SU-DHL-6 (cell line): ENCODE data around the gene SGK2.

Experiments used
- H2AFZ ChIP-seq: fragments of 200-600 bp; sonication (generic); 2 replicates; pipeline ENCODE4 v1.6.1; 2014; ENCODE audit warnings: low read depth, mild to moderate bottlenecking, moderate library complexity, mixed read lengths, antibody characterized with exemption, low read length; ENCODE audit not compliant: severe bottlenecking
- H3F3A ChIP-seq: fragments of 200-600 bp; shearing (Covaris generic); 2 replicates; pipeline ENCODE4 v1.6.0; 2016; ENCODE audit warnings: antibody characterized with exemption, mild to moderate bottlenecking; ENCODE audit not compliant: insufficient read depth
- H3K27ac ChIP-seq: fragments of 200-600 bp; sonication (generic); 2 replicates; pipeline ENCODE4 v1.5.1; 2016; ENCODE audit warnings: low read depth, mild to moderate bottlenecking, low read length, moderate library complexity, mixed read lengths
- H3K27me3 ChIP-seq: fragments of 200-600 bp; sonication (generic), shearing (Covaris generic); 2 replicates; pipeline ENCODE4 v1.6.0; 2014; ENCODE audit warnings: mild to moderate bottlenecking, low read length
- H3K36me3 ChIP-seq: fragments of 200-600 bp; sonication (generic); 2 replicates; pipeline ENCODE4 v1.6.1; 2014; ENCODE audit warnings: mild to moderate bottlenecking, low read length, mixed read lengths
- H3K4me2 ChIP-seq: fragments of 300-600, 200-600 bp; shearing (Covaris generic), sonication (generic); 2 replicates; pipeline ENCODE4 v1.6.0; 2014; ENCODE audit warnings: low read length, low read depth, mild to moderate bottlenecking; ENCODE audit not compliant: poor library complexity, severe bottlenecking
- H3K4me3 ChIP-seq: fragments of 200-600 bp; sonication (generic); 2 replicates; pipeline ENCODE4 v1.5.1; 2014; ENCODE audit warnings: antibody characterized with exemption, low read length, mild to moderate bottlenecking, mixed read lengths; ENCODE audit not compliant: insufficient read depth, poor library complexity, severe bottlenecking
- H3K79me2 ChIP-seq: fragments of 200-600 bp; sonication (generic); 2 replicates; pipeline ENCODE4 v1.6.1; 2014; ENCODE audit warnings: mild to moderate bottlenecking, low read length, moderate library complexity; ENCODE audit not compliant: insufficient read depth
- H3K9ac ChIP-seq: fragments of 200-600 bp; sonication (generic); 2 replicates; pipeline ENCODE4 v1.7.0; 2014; ENCODE audit warnings: mild to moderate bottlenecking, low read length
- H3K9me2 ChIP-seq: fragments of 200-600 bp; sonication (generic); replicated peaks from 2 replicates; pipeline ENCODE4 v1.6.1; 2014; ENCODE audit warnings: low read length; ENCODE audit not compliant: insufficient read depth
- H3K9me3 ChIP-seq: fragments of 200-600 bp; sonication (generic); 2 replicates; pipeline ENCODE4 v1.6.1; 2014; ENCODE audit warnings: low read length, mixed read lengths; ENCODE audit not compliant: insufficient read depth
- H4K20me1 ChIP-seq: fragments of 200-600 bp; sonication (generic); 2 replicates; pipeline ENCODE4 v1.6.1; 2014; ENCODE audit warnings: low read depth, mild to moderate bottlenecking, antibody characterized with exemption, low read length, moderate library complexity, mixed read lengths
- EZH2phosphoT487 ChIP-seq: fragments of 200-600 bp; sonication (generic), shearing (Covaris generic); conservative IDR thresholded peaks from 2 replicates; pipeline ENCODE4 v1.6.1; 2018; ENCODE audit warnings: mild to moderate bottlenecking, antibody characterized with exemption, low read length, moderate library complexity, mixed read lengths
- TF ChIP-seq, protein P1 (sequence below): fragments of 200-600 bp; sonication (generic); IDR thresholded peaks from one replicate; pipeline ENCODE4 v1.5.1; 2017; ENCODE audit warnings: antibody characterized with exemption, mild to moderate bottlenecking, low read length, moderate library complexity; ENCODE audit not compliant: insufficient read depth, poor library complexity, severe bottlenecking

The SGK2 gene

DNA sequence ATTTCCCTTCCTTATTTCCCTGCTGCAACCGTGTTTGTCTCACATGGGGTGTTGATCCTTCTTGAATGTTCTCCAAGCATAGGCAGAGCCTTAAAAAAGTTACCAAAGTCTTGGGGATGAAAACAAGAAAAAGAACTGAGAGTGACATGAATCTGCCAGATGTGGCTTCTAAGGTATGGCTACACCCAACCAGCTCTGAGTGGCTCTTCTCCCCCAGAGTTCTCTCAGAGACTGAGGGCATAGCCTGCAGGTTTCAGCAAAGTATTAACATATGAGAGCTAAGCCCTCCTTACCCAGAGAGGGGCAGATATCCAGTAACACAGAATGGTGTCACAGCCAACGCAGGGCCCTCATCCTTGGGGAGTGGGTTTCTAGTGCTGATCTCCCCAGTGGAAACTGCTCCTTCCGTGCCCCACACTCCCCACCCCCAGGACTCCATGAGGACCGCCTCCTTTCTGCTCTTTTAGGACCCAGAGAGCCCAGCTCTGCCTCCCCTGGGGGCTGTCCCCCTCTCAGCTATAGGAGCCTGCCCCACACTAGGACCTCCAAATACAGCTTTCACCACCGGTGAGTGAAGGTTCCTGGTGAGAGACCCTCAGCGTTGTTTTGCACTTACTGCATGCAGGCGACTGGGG is 23.3 kb upstream of the SGK2 start:
- no peak overlapping the region for H2AFZ ChIP-seq
- H3K36me3 ChIP-seq, result no peaks in the 10 kb centered on the region
- H3K9ac ChIP-seq, result no peak overlapping the region
- no peaks in the 10 kb centered on the region for H4K20me1 ChIP-seq
- no peaks in the 10 kb centered on the region for H3K9me2 ChIP-seq
- no peaks in the 10 kb centered on the region for H3K79me2 ChIP-seq
- H3K4me3 ChIP-seq, result no peak overlapping the region
- no peak overlapping the region for H3K27ac ChIP-seq
- no peak for TF ChIP-seq EZH2phosphoT487
- TF ChIP-seq, protein P1, sequence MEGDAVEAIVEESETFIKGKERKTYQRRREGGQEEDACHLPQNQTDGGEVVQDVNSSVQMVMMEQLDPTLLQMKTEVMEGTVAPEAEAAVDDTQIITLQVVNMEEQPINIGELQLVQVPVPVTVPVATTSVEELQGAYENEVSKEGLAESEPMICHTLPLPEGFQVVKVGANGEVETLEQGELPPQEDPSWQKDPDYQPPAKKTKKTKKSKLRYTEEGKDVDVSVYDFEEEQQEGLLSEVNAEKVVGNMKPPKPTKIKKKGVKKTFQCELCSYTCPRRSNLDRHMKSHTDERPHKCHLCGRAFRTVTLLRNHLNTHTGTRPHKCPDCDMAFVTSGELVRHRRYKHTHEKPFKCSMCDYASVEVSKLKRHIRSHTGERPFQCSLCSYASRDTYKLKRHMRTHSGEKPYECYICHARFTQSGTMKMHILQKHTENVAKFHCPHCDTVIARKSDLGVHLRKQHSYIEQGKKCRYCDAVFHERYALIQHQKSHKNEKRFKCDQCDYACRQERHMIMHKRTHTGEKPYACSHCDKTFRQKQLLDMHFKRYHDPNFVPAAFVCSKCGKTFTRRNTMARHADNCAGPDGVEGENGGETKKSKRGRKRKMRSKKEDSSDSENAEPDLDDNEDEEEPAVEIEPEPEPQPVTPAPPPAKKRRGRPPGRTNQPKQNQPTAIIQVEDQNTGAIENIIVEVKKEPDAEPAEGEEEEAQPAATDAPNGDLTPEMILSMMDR, result no peak
- H3K4me2 ChIP-seq, result no peak overlapping the region
- no peaks in the 10 kb centered on the region for H3F3A ChIP-seq
- H3K9me3 ChIP-seq, result no peaks in the 10 kb centered on the region
- no peaks in the 10 kb centered on the region for H3K27me3 ChIP-seq

DNA sequence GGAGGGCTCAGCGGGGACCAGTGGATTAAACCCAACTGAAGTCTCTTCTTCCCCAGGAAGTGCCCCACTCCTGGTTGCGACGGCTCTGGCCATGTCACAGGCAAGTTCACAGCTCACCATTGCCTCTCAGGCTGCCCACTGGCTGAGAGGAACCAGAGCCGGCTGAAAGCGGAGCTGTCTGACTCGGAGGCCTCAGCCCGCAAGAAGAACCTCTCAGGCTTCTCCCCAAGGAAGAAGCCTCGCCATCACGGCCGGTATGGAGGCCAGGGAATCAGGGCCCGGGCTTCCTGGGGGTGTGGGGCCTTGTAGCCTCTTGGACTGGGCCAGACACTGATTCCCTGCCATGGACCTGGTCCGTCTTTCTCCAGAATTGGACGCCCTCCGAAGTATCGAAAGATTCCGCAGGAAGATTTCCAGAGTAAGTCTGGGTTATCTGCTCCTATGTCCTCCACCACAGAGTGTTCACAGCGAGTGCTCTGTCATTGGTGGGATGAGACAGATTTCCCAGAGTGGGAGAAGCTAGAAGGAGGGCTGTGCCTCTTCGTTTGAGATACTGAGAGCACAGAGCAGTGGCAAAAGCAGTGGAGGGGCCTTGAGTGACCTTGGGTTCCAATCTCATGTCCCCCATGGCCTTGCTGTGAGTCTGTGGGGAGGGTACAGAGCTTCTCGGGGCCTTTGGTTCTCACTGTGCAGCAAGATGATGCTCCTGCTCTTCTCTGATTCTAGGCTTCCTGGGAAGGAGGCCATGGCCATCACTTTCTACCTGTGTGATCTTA is 22.6 kb upstream of the SGK2 start:
- no peaks in the 10 kb centered on the region for H3F3A ChIP-seq
- H3K4me2 ChIP-seq, result no peak overlapping the region
- H4K20me1 ChIP-seq, result no peaks in the 10 kb centered on the region
- H3K4me3 ChIP-seq, result no peak overlapping the region
- no peak overlapping the region for H3K9ac ChIP-seq
- H3K9me2 ChIP-seq, result no peaks in the 10 kb centered on the region
- H3K36me3 ChIP-seq, result no peaks in the 10 kb centered on the region
- no peak for TF ChIP-seq EZH2phosphoT487
- TF ChIP-seq, protein P1, result no peak
- H3K27ac ChIP-seq, result no peak overlapping the region
- H3K9me3 ChIP-seq, result no peaks in the 10 kb centered on the region
- H3K27me3 ChIP-seq, result no peaks in the 10 kb centered on the region
- no peaks in the 10 kb centered on the region for H3K79me2 ChIP-seq
- H2AFZ ChIP-seq, result no peak overlapping the region

DNA sequence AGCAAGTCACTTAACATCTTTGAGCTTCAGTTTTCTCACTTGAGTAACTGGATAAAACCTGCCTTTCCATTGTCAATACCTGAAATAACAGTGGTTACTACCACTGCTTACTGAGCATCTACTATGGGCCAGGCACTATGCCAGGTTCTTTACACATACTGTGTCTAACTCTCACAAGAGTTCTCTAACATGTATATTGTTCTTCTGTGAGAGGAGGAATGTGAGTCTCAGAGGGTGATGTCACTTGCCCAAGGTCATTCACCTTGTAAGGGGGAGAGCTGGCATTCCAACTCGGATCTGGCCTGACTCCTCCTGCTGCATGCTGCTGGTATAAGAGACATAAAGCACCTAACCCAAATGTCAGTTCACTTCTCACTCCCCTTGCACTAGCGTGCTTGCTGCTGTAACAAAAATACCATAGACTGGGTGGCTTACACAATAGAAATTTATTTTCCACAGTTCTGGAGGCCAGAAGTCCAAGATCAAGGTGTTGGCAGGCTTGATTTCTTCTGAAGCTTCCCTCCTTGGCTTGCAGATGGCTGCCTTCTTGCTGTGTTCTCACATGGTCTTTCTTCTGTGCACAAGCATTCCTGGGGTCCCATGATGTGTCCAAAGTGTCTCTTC is 21.9 kb upstream of the SGK2 start:
- Histone ChIP-seq H3K9me2 (no peaks in the 10 kb centered on the region), H3K79me2 (no peaks in the 10 kb centered on the region), H4K20me1 (no peaks in the 10 kb centered on the region), H3K9me3 (no peaks in the 10 kb centered on the region), H3K27ac (no peak overlapping the region), H2AFZ (no peak overlapping the region), H3F3A (no peaks in the 10 kb centered on the region), H3K27me3 (no peaks in the 10 kb centered on the region), H3K9ac (no peak overlapping the region), H3K4me2 (no peak overlapping the region), H3K36me3 (no peaks in the 10 kb centered on the region), H3K4me3 (no peak overlapping the region)
- no peak for TF ChIP-seq EZH2phosphoT487
- TF ChIP-seq, protein P1, result no peak
